GM23248 (cell line): ENCODE results near the gene PCA3. TPM values are rescaled to one million over a fixed set of nuclear protein-coding genes. Genes with fewer than 3 reads are reported as not detected.

Experiments used
- DNase-seq: peaks from one replicate; pipeline ENCODE4 v3.0.0-alpha.2; 2015
- H2AFZ ChIP-seq: fragments of 200-600 bp; sonication (generic); 2 replicates; pipeline ENCODE4 v1.6.1; 2016; ENCODE audit warnings: antibody characterized with exemption
- H3F3A ChIP-seq: fragments of 200-600 bp; sonication (generic); 2 replicates; pipeline ENCODE4 v1.6.1; 2016; ENCODE audit warnings: mild to moderate bottlenecking, antibody characterized with exemption, mixed run types; ENCODE audit not compliant: insufficient read depth
- H3K27ac ChIP-seq: fragments of 200-600 bp; sonication (generic); 2 replicates; pipeline ENCODE4 v1.5.1; 2016; ENCODE audit warnings: mild to moderate bottlenecking
- H3K27me3 ChIP-seq: fragments of 200-600 bp; sonication (generic); replicated peaks from 2 replicates; pipeline ENCODE4 v1.6.1; 2016; ENCODE audit warnings: mild to moderate bottlenecking; ENCODE audit not compliant: insufficient read depth
- H3K36me3 ChIP-seq: fragments of 200-600 bp; sonication (generic); 2 replicates; pipeline ENCODE4 v1.6.1; 2016; ENCODE audit warnings: low read depth, mild to moderate bottlenecking
- H3K4me1 ChIP-seq: fragments of 200-600 bp; sonication (generic); 2 replicates; pipeline ENCODE4 v1.6.1; 2016; ENCODE audit warnings: mild to moderate bottlenecking; ENCODE audit not compliant: insufficient read depth
- H3K4me2 ChIP-seq: fragments of 200-600 bp; sonication (generic); one replicate; pipeline ENCODE4 v1.6.1; 2016; ENCODE audit warnings: mild to moderate bottlenecking; ENCODE audit not compliant: unreplicated experiment
- H3K4me3 ChIP-seq: fragments of 200-600 bp; sonication (generic); 2 replicates; pipeline ENCODE4 v1.5.1; 2016; ENCODE audit warnings: mild to moderate bottlenecking
- H3K79me2 ChIP-seq: fragments of 200-600 bp; sonication (generic); 2 replicates; pipeline ENCODE4 v1.6.1; 2016; ENCODE audit warnings: mild to moderate bottlenecking; ENCODE audit not compliant: insufficient read depth
- H3K9ac ChIP-seq: fragments of 200-600 bp; sonication (generic); 2 replicates; pipeline ENCODE4 v1.6.1; 2016; ENCODE audit warnings: mild to moderate bottlenecking
- H3K9me2 ChIP-seq: fragments of 200-600 bp; sonication (generic); 2 replicates; pipeline ENCODE4 v1.6.1; 2016; ENCODE audit warnings: mixed run types, mild to moderate bottlenecking, moderate library complexity; ENCODE audit not compliant: insufficient read depth
- H3K9me3 ChIP-seq: fragments of 200-600 bp; sonication (generic); one replicate; pipeline ENCODE4 v1.6.1; 2017; ENCODE audit warnings: low read depth
- H4K20me1 ChIP-seq: fragments of 200-600 bp; sonication (generic); 2 replicates; pipeline ENCODE4 v1.6.0; 2016; ENCODE audit not compliant: insufficient read depth
- EZH2 ChIP-seq: fragments of 200-600 bp; sonication (generic); IDR thresholded peaks from 2 replicates; pipeline ENCODE4 v1.6.1; 2018; ENCODE audit warnings: antibody characterized with exemption, mild to moderate bottlenecking; ENCODE audit not compliant: insufficient read depth, poor library complexity, severe bottlenecking
- EZH2phosphoT487 ChIP-seq: fragments of 200-600 bp; sonication (generic); IDR thresholded peaks from 2 replicates; pipeline ENCODE4 v1.6.1; 2018; ENCODE audit warnings: antibody characterized with exemption, moderate library complexity, mild to moderate bottlenecking, low read depth; ENCODE audit not compliant: insufficient read depth
- WGBS, 2 experiments: methylation state at CpG; one replicate each; pipeline ENCODE4 v1.1.6; 2015 to 2017; ENCODE audit warnings: low lambda C conversion rate in 2 of 2, low coverage in 1 of 2; ENCODE audit errors: missing lambda C conversion rate in 2 of 2; 5-methylcytosine and 5-hydroxymethylcytosine counted together
- in situ Hi-C: fragments of 300-500 bp; cut with MboI; formaldehyde crosslinking; loops from 2 replicates; pipeline ENCODE4 v1.15.0; 2020
- polyA plus RNA-seq: library from polyadenylated mRNA; unstranded; fragments of >200 nt; fragmentation: Nextera tagmentation; extraction: Ambion mirVana; gene quantifications from 2 replicates; pipeline ENCODE4 v1.2.1, GENCODE V29; 2016
- total RNA-seq: library from RNA; depleted of rRNA; stranded (reverse); fragments of >200 nt; shearing (Covaris generic); gene quantifications from 2 replicates; pipeline ENCODE4 v1.2.3, GENCODE V29; 2014

Gene PCA3
- total and polyA plus RNA-seq, 2 experiments from 2014 or later = not detected

GRCh38 chr9:76743931-76744330 lies 20.3 kb upstream of the PCA3 start:
- in situ Hi-C loops = no loop called here
- Histone ChIP-seq H3K9me3 (no peaks in the 10 kb centered on the region), H3K9ac (no peak overlapping the region), H3K4me2 (no peak overlapping the region), H3K27me3 (no peaks in the 10 kb centered on the region), H3K36me3 (no peaks in the 10 kb centered on the region), H3K27ac (no peak overlapping the region), H3K4me3 (no peak overlapping the region), H3F3A (no peaks in the 10 kb centered on the region), H3K9me2 (no peaks in the 10 kb centered on the region), H3K79me2 (no peaks in the 10 kb centered on the region), H3K4me1 (no peaks in the 10 kb centered on the region), H4K20me1 (no peaks in the 10 kb centered on the region), H2AFZ (no peak overlapping the region)
- TF ChIP-seq EZH2phosphoT487 (no peak), EZH2 (no peak)
- WGBS, 2 experiments = 36 to 39% methylated on average over 3 of the region's 3 CpGs
- DNase-seq = no peak

- DNase-seq = no peak
- no peaks in the 10 kb centered on the region for H3K9me2 ChIP-seq
These were observed 19.9 kb upstream of the PCA3 start for GRCh38 chr9:76744336-76744735.

GRCh38 chr9:76751001-76751400 lies 13.2 kb upstream of the PCA3 start:
- DNase-seq = no peak
- 0 out of 2 replicates have a peak, but pooled peaks cover 4% of the 10 kb centered on the region for H3K27me3 ChIP-seq
- H3K4me2 ChIP-seq = no peak overlapping the region
- H4K20me1 ChIP-seq = no peaks in the 10 kb centered on the region
- no peak for TF ChIP-seq EZH2phosphoT487
- no peak for TF ChIP-seq EZH2
- in situ Hi-C loops = loop anchor here (25.0 kb wide), 1 partner anchor 111 kb away; no protein-coding TSS in a partner anchor
- H3K9me2 ChIP-seq = no peaks in the 10 kb centered on the region
- H3K9me3 ChIP-seq = no peaks in the 10 kb centered on the region
- H3K4me3 ChIP-seq = no peak overlapping the region
- no peak overlapping the region for H2AFZ ChIP-seq
- no peak overlapping the region for H3K9ac ChIP-seq
- no peaks in the 10 kb centered on the region for H3K36me3 ChIP-seq
- 0 out of 2 replicates have a peak, but pooled peaks cover 2% of the 10 kb centered on the region for H3K4me1 ChIP-seq
- no peak overlapping the region for H3K27ac ChIP-seq
- no peaks in the 10 kb centered on the region for H3F3A ChIP-seq
- H3K79me2 ChIP-seq = no peaks in the 10 kb centered on the region
- WGBS, 2 experiments = 99 to 100% methylated on average over 3 of the region's 3 CpGs

More at GRCh38 chr9:76744336-76744735, 19.9 kb upstream of the PCA3 start:
- WGBS, 2 experiments = 48 to 55% methylated on average over 3 of the region's 3 CpGs
- Histone ChIP-seq H2AFZ (no peak overlapping the region), H3K4me3 (no peak overlapping the region), H3K27ac (no peak overlapping the region), H3K4me2 (no peak overlapping the region), H3F3A (no peaks in the 10 kb centered on the region), H3K79me2 (no peaks in the 10 kb centered on the region), H4K20me1 (no peaks in the 10 kb centered on the region), H3K27me3 (no peaks in the 10 kb centered on the region), H3K9me3 (no peaks in the 10 kb centered on the region), H3K4me1 (no peaks in the 10 kb centered on the region), H3K9ac (no peak overlapping the region), H3K36me3 (no peaks in the 10 kb centered on the region)
- TF ChIP-seq EZH2 (no peak), EZH2phosphoT487 (no peak)
- in situ Hi-C loops = no loop called here

- in situ Hi-C loops = loop anchor here (25.0 kb wide), 1 partner anchor 106 kb away; no protein-coding TSS in a partner anchor
These were observed 8.0 kb upstream of the PCA3 start for GRCh38 chr9:76756268-76756640.

More at GRCh38 chr9:76756268-76756640, 8.0 kb upstream of the PCA3 start:
- Histone ChIP-seq H2AFZ (peak overlapping the region; percentile 10; the same call in 1 of the 2 replicates), H3K27ac (no peak overlapping the region), H3K27me3 (no peaks in the 10 kb centered on the region), H3K9ac (no peak overlapping the region), H3K9me2 (no peaks in the 10 kb centered on the region), H3K79me2 (no peaks in the 10 kb centered on the region), H3K4me3 (no peak overlapping the region), H4K20me1 (no peaks in the 10 kb centered on the region), H3K4me2 (no peak overlapping the region), H3K36me3 (no peaks in the 10 kb centered on the region), H3K4me1 (0 out of 2 replicates have a peak, but pooled peaks cover 3% of the 10 kb centered on the region), H3K9me3 (no peaks in the 10 kb centered on the region), H3F3A (no peaks in the 10 kb centered on the region)
- 6 to 10% methylated on average over 6 of the region's 6 CpGs for WGBS, 2 experiments
- peak; percentile 68 for DNase-seq
- TF ChIP-seq EZH2phosphoT487 (no peak), EZH2 (no peak)
